Body of pancreas (tissue), 4 donors: ENCODE results near the gene BIN2. TPM values are rescaled to one million over a fixed set of nuclear protein-coding genes. Genes with fewer than 3 reads are reported as not detected.

Experiments used
- ATAC-seq: fragments of 150-250 bp; one replicate; pipeline ENCODE4 v1.9.1; 2016
- DNase-seq, 4 donors: peaks; one replicate each; pipeline ENCODE4 v3.0.0-alpha.2; 2019
- H3K27ac ChIP-seq, 4 donors: fragments of 200-600 bp; sonication (generic); 1 replicate in 3 of 4; 2 replicates in 1 of 4; pipeline versions ENCODE4 v1.5.1 to v1.6.1; 2016 to 2019; ENCODE audit warnings: mild to moderate bottlenecking in 1 of 4, mixed read lengths in 1 of 4, moderate library complexity in 1 of 4
- H3K27me3 ChIP-seq, 2 donors: fragments of 200-600 bp; sonication (generic); one replicate each; pipeline ENCODE4 v1.6.0; 2016; ENCODE audit warnings: mild to moderate bottlenecking in 1 of 2
- H3K36me3 ChIP-seq, 2 donors: fragments of 200-600 bp; sonication (generic); replicated peaks in 1 of 2; 2 replicates each; pipeline ENCODE4 v1.5.1; 2016; ENCODE audit warnings: low read depth in 2 of 2; ENCODE audit not compliant: insufficient read depth in 1 of 2
- H3K4me1 ChIP-seq: fragments of 200-600 bp; sonication (generic); one replicate; pipeline ENCODE4 v1.6.0; 2016
- H3K4me3 ChIP-seq, 2 donors: fragments of 200-600 bp; sonication (generic); 1 replicate in 1 of 2; 2 replicates in 1 of 2; pipeline ENCODE4 v1.5.1; 2016 to 2019
- H3K9me3 ChIP-seq, 3 donors: fragments of 200-600 bp; sonication (generic); 1 replicate in 2 of 3; 2 replicates in 1 of 3; pipeline ENCODE4 v1.5.1; 2016
- CTCF ChIP-seq, 7 experiments: fragments of 450-650 bp in 4 of 7; fragments of 200-600 bp in 3 of 7; sonication (generic) in 3 of 7; IDR thresholded peaks; one replicate each; pipeline ENCODE4 v1.5.1; 2016 to 2019; ENCODE audit warnings: antibody characterized with exemption in 7 of 7
- POLR2A ChIP-seq, 3 donors: fragments of 450-650 bp; IDR thresholded peaks; one replicate each; pipeline ENCODE4 v1.6.1; 2016; ENCODE audit warnings: antibody characterized with exemption in 3 of 3, mild to moderate bottlenecking in 2 of 3
- WGBS, 2 donors: methylation state at CpG; one replicate each; pipeline ENCODE4 v1.1.5; 2017; 5-methylcytosine and 5-hydroxymethylcytosine counted together
- intact Hi-C: fragments of 100-400 bp; cut with DNase I; formaldehyde crosslinking; loops from one replicate; pipeline ENCODE4 v1.15.1; 2023
- total RNA-seq, 2 donors: library from RNA; depleted of rRNA; stranded (reverse); fragments of >200 nt; gene quantifications; one replicate each; pipeline ENCODE4 v1.1.0, GENCODE V29; 2016

BIN2 gene
- total RNA-seq, 2 donors from 2014 or later = 1.0 to 1.3 TPM

- TF ChIP-seq CTCF (IDR thresholded peaks at IDR 0.05) = no peak
- no peak for TF ChIP-seq POLR2A (IDR thresholded peaks at IDR 0.05)
- peaks cover 11% of the 10 kb centered on the region for H3K4me1 ChIP-seq
- H3K36me3 ChIP-seq = no peaks in the 10 kb centered on the region
- 91 to 94% methylated on average over 9 of the region's 9 CpGs for WGBS, 2 donors
- ATAC-seq = no peak
- H3K4me3 ChIP-seq = no peak overlapping the region
- intact Hi-C loops = no loop called here
- no peaks in the 10 kb centered on the region for H3K27me3 ChIP-seq
- no peak for DNase-seq
- H3K9me3 ChIP-seq = no peaks in the 10 kb centered on the region
- no peak overlapping the region for H3K27ac ChIP-seq
These were observed 46.7 kb upstream of the BIN2 start for GRCh38 chr12:51370667-51371066.

GRCh38 chr12:51369581-51369980, 45.6 kb upstream of the BIN2 start:
- H3K36me3 ChIP-seq = no peaks in the 10 kb centered on the region
- 83 to 84% methylated on average over 4 of the region's 4 CpGs for WGBS, 2 donors
- no peaks in the 10 kb centered on the region for H3K9me3 ChIP-seq
- H3K4me3 ChIP-seq = no peak overlapping the region
- H3K27ac ChIP-seq = no peak overlapping the region
- intact Hi-C loops = no loop called here
- no peaks in the 10 kb centered on the region for H3K27me3 ChIP-seq
- TF ChIP-seq POLR2A (IDR thresholded peaks at IDR 0.05) (no peak), CTCF (IDR thresholded peaks at IDR 0.05) (no peak)
- no peak for DNase-seq
- no peak for ATAC-seq
- H3K4me1 ChIP-seq = peaks cover 11% of the 10 kb centered on the region

GRCh38 chr12:51368640-51369517, 44.9 kb upstream of the BIN2 start:
- Histone ChIP-seq H3K27me3 (no peaks in the 10 kb centered on the region), H3K9me3 (no peaks in the 10 kb centered on the region), H3K27ac (no peak overlapping the region), H3K4me3 (no peak overlapping the region), H3K4me1 (peaks cover 11% of the 10 kb centered on the region), H3K36me3 (no peaks in the 10 kb centered on the region)
- intact Hi-C loops = no loop called here
- WGBS, 2 donors = 73 to 93% methylated on average over 9 to 17 of the region's 17 CpGs
- no peak for TF ChIP-seq CTCF (IDR thresholded peaks at IDR 0.05)
- TF ChIP-seq POLR2A (IDR thresholded peaks at IDR 0.05) = no peak
- DNase-seq = peak in 3 of 4 donors; percentile 30 to 54 (median 35)
- no peak for ATAC-seq

GRCh38 chr12:51365276-51365675, 41.3 kb upstream of the BIN2 start:
- Histone ChIP-seq H3K27me3 (no peaks in the 10 kb centered on the region), H3K4me1 (peaks cover 23% of the 10 kb centered on the region), H3K9me3 (no peaks in the 10 kb centered on the region), H3K27ac (no peak overlapping the region), H3K36me3 (no peaks in the 10 kb centered on the region), H3K4me3 (no peak overlapping the region)
- no peak for TF ChIP-seq POLR2A (IDR thresholded peaks at IDR 0.05)
- DNase-seq (no peak), ATAC-seq (no peak)
- intact Hi-C loops = no loop called here
- 94 to 100% methylated on average over 6 to 10 of the region's 10 CpGs for WGBS, 2 donors

GRCh38 chr12:51364001-51364400, 40.0 kb upstream of the BIN2 start:
- intact Hi-C loops = no loop called here
- ATAC-seq = no peak
- 89 to 92% methylated on average over 7 to 11 of the region's 11 CpGs for WGBS, 2 donors
- Histone ChIP-seq H3K4me1 (peaks cover 23% of the 10 kb centered on the region), H3K27ac (no peak overlapping the region), H3K4me3 (no peak overlapping the region), H3K36me3 (no peaks in the 10 kb centered on the region), H3K27me3 (no peaks in the 10 kb centered on the region), H3K9me3 (no peaks in the 10 kb centered on the region)
- no peak for TF ChIP-seq POLR2A (IDR thresholded peaks at IDR 0.05)
- TF ChIP-seq CTCF (IDR thresholded peaks at IDR 0.05) = no peak
- no peak for DNase-seq
